IPS-11a (cell line): Measurements from ENCODE around the gene GPI.
"Not testable (repeated sequence)": the region's sequence is repeated elsewhere in the genome, so short reads cannot be mapped to it uniquely, and the experiment has no call there.

ENCODE experiments used
- H3K4me3 ChIP-seq: one replicate; pipeline ENCODE4 v1.5.1; 2013; ENCODE audit warnings: low read depth, low read length, control low read depth

GPI gene

DNA sequence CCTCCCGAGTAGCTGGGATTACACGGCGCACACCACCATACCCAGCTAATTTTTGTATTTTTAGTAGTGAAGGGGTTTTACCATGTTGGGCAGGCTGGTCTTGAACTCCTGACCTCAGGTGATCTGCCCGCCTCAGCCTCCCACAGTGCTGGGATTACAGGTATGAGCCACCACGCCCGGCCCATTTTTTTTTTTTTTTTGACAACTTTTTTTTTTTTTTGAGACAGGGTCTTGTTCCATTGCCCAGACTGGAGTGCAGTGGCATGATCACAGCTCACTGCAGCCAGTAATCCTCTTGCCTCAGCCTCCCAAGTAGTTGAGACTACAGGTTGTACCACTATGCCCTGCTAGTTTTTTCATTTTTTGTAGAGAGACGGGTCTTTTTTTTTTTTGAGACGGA, 35.8 kb downstream of the GPI start:
- not testable (repeated sequence) for H3K4me3 ChIP-seq

DNA sequence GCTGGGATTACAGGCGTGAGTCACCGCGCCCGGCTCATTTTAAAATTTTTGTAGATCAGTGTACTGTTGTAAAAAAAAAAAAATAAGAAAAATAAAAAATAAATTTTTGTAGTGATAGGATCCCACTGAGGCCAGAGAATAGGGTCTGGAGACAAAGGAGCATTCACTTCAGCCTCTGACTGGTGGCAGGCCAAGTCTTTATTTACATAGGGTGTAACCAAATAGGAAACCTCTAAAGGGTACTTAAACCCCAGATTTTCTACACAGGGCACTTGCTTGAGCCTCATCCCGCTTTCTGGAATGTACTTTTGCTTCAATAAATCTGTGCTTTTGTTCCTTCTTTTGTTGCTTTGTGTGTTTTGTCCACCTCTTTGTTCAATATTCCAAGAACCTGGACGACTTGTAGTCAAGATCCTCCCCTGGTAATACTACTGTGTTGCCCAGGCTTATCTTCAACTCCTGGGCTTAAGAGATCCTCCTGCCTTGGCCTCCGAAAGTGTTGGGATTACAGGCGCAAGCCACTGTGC, 37.1 kb downstream of the GPI start:
- no peak overlapping the region for H3K4me3 ChIP-seq

DNA sequence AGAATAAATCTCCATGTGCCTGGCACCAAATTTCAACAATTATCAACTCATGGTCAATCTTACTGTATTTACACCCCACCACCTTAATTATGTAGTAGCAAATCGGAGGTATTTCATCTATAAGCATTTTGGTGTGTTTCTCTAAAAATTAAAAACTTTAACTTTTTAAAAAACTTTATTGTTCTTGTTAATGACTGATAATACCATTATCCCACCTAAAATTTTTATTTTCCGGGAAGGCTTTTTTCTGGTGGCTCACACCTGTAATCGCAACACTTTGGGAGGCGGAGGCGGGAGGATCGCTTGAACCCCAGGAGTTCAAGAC, 38.8 kb downstream of the GPI start:
- peak overlapping the region; percentile 96 for H3K4me3 ChIP-seq

DNA sequence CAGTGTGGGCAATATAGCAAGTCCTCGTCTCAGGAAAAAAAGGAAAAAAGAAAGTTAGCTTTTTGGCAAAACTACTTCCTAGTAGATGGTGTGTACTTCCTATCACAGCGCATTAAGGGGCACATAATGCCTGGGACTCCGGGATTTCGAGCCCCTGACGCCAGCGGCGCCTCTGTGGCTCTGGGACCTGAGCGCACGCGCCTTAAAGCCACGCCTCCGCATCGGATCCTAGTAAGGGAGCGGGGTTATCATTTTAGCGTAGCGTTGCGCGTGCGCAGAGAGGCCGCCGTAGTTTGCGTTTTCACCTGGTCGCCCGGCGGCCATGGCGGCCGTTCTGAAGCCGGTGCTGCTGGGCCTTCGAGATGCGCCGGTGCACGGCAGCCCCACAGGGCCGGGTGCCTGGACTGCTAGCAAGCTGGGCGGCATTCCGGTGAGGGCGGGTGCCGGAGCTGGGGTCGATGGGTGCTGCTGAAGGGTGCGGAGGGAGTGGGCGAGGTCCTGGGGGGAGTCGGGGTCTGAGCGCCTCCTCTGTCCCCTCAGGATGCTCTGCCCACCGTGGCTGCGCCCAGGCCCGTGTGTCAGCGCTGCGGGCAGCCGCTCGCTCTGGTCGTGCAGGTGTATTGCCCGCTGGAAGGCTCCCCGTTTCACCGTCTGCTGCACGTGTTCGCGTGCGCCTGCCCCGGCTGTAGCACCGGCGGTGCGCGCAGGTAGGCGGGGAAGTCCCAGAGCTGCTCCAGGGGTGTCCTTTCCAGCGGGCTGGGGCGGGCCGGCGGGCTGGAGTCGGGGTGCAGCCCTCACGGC, 39.3 kb downstream of the GPI start, which contains the start of gene PDCD2L:
TSS of gene PDCD2L (plus strand) at position 291 of the 801 bp plus-strand sequence. CDS start at position 323, 32 bp downstream.
- peak within 1 kb of the TSS; percentile 96 for H3K4me3 ChIP-seq

DNA sequence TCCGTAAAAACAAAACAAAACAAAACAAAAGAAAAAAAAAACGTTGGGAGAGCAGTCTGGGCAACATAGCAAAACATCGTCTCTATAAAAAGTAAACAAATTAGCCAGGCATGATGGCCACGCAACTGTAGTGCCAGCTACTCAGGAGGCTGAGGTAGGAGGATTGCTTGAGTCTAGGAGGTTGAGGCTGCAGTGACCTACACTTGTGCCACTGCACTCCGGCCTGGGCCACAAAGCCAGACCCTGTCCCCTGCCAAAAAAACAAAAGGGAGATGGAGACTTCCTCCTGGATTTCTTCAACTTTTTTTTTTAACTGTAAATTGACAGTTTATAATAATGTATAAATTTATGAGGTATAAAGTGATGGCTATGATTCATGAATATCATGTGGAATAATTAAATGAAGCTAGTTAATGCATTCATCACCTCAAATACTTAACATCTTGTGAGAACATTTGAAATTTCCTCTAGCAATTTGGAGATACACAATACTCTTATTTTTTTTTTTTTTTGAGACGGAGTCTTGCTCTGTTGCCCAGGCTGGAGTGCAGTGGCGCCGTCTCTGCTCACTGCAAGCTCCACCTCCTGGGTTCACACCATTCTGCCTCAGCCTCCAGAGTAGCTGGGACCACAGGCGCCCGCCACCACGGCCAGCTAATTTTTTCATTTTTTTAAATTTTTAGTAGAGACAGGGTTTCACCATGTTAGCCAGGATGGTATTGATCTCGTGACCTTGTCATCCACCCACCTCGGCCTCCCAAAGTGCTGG, 41.1 kb downstream of the GPI start:
- H3K4me3 ChIP-seq = no peak overlapping the region

DNA sequence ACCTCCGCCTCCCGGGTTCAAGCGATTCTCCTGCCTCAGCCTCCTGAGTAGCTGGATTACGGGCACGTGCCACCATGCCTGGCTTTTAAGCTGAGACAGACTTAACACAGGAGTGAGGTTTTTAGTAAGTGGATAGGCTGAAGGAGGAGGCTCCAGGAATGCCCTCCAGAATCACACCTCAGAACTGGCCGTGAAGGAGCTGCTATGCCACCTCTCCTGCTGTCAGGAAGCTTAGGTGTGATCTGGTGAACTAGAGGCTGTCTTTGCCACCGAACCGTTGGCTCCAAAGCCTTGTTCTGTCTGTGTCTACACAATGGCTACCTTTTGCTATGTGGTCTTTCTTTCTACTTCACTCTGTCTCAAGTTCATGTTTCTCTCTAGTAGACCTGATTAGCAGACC, 43.4 kb downstream of the GPI start:
- H3K4me3 ChIP-seq = no peak overlapping the region

DNA sequence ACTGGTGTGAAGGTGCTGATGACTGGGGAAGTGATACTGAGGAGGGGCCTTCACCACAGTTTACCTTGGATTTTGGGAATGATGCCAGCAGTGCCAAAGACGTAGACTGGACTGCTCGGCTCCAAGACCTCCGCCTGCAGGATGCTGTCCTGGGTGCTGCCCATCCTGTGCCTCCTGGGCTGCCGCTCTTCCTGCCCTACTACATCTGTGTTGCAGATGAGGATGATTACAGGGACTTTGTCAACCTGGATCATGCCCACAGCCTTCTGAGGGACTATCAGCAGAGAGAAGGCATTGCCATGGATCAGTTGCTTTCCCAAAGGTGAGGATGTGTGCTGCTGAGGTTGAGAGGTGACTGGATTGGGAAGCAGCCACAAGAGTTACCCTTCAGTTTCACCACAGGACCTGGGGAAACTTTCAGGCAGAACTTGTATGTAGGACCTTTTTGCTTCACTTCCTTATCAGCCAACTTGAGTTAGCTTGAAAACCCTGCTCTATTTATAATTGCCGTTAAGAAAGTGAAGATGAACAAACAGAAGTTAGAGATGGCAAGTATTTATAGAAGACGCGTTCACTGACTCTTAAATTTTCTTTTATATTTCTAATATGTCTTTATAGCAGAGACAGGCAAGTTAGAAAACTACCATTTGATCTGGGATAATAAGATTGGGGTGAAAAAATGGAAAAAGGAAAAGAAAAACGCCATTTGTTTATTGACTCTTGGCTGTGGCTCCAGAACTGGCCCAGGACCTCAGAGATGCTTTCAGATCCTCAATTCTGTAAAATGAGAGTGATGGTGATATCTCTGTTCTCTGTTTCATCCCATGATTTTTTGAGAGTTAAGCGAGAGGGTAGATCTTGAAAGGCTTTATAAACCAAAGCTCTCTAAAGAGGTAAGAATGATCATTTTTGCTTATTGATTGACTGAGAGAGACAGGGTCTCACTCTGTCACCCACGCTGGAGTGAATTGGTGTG, 44.5 kb downstream of the GPI start:
- H3K4me3 ChIP-seq = no peak overlapping the region

DNA sequence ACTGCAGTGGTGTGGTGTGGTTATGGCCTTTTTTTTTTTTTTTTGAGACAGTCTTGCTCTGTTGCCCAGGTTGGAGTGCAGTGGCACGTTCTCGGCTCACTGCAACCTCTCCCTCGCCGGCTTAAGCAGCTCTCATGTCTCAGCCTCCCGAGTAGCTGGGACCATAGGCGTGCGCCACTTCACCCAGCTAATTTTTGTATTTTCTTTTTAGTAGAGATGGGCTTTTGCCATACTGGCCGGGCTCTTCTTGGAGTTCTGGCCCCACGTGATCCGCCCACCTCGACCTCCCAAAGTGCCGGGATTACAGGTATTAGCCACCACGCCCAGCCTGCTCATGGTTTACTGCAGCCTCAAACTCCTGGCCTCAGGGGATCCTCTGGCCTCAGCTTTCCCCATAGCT, 46.2 kb downstream of the GPI start:
- H3K4me3 ChIP-seq = no peak overlapping the region

DNA sequence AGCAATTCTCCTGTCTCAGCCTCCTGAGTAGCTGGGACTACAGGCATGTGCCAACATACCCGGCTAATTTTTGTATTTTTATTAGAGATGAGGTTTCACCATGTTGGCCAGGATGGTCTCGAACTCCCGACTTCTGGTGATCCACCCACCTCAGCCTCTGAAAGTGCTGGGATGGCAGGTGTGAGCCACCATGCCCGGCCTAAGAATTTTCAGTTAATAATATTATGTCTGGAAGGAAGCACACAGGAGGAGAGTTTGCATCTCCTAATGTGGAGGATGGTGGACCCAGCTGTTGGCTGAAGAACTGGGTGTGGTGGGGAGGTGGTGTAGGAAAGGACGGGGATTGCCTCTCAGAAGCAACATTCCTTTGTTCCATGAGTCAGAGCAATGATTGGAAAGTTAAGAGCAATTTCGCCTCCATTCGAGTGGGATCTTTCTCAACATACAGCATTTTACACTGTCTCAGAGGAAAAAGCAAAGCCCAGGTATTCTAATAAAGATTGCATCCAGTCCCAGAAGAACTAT, 51.1 kb downstream of the GPI start:
- H3K4me3 ChIP-seq = no peak overlapping the region

DNA sequence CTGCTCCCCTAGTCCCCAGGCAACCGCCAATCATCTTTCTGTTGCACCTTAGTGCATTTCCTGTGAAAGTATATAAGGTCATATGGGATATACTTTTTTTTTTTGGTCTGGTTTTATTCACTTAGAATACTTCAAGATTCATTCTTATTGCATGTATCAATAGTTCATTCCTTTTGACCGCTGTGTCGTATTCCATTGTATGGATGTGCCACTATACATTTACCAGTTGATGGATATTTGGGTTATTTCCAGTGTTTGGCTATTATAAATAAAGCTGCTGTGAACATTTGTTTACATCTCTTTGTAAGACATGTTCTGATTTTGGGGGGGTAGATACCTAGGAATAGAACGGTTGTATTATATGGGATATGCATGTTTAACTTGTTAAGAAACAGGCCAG, 53.3 kb downstream of the GPI start:
- no peak overlapping the region for H3K4me3 ChIP-seq

DNA sequence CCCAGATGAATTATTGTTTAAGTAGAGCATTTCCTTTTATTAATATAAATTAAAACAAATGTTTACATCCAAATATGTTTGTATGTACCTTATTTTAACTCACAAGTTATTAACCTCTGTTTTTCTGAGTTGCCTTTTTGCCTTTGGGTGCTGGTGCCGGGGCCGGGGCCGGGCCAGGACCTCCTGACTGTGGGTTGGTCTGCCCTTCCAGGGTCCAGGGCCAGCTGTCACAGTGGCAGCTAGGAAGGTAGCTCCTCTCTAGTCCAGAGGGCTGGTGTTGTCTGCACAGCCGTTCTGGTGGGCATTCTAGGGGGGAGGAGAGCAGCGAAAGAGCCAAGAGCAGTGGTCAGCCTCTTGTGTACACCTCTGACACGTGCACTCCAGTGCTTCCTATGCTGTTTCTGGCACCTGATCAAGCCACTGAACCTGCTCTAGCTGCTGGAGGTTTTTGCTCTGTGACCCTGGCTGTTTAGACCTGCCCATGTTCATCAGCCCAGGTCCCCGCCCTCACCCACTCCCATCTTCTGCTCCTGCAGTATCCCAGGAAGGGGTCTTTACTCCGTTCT, 61.2 kb downstream of the GPI start:
- no peak overlapping the region for H3K4me3 ChIP-seq

DNA sequence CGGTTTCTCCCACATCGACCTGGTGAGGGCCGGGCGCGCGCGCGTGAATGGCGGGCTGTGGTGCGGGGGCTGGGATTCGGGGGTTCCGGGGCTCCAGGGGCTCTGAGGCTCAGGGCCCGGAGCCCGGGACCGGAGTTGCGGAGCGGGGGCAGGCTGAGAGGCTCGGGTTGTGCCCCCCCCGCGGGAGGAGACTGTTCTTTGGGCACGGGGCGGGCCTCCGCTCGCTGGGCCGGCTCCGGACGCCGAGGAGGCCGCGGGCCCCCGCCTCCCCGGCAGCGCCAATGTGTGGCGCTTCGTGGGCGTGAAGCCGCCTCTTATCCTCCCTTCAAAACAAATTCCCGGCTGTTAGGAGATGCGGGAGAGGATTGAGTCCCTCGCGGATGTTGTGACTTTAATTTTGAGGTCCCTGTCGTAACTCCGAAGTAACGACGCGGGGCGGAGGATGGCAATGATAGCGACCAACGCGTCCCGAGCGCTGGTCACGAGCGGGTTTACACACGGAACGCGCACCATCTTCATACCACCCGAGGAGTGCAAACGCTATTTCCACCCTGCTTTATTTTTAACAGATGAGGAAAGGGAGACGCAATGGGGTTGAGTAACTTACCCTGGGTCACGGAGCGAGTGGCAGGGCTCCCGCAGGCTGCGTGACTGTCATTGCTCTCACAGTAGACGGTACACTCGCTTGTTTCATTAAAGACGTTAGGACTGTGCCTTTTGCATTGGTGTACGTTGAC, 63.7 kb downstream of the GPI start:
- H3K4me3 ChIP-seq = peak overlapping the region; percentile 97

DNA sequence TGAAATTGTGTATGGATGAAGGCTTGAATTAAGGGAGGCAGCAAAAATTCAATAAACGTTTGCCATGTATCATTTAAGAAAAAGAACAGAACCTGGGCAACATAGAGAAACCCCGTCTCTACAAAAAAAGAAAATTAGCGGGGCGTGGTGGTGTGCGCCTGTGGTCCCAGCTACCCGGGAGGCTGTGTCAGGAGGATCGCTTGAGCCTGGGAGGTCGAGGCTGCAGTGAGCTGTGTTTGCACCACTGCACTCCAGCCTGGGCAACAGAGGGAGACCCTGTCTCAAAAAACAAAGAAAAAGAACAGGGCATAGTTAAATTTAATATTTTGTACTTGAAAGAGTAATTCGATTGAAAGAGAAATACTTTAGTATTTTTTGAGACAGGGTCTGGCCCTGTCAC, 64.6 kb downstream of the GPI start:
- H3K4me3 ChIP-seq = peak overlapping the region; percentile 97

DNA sequence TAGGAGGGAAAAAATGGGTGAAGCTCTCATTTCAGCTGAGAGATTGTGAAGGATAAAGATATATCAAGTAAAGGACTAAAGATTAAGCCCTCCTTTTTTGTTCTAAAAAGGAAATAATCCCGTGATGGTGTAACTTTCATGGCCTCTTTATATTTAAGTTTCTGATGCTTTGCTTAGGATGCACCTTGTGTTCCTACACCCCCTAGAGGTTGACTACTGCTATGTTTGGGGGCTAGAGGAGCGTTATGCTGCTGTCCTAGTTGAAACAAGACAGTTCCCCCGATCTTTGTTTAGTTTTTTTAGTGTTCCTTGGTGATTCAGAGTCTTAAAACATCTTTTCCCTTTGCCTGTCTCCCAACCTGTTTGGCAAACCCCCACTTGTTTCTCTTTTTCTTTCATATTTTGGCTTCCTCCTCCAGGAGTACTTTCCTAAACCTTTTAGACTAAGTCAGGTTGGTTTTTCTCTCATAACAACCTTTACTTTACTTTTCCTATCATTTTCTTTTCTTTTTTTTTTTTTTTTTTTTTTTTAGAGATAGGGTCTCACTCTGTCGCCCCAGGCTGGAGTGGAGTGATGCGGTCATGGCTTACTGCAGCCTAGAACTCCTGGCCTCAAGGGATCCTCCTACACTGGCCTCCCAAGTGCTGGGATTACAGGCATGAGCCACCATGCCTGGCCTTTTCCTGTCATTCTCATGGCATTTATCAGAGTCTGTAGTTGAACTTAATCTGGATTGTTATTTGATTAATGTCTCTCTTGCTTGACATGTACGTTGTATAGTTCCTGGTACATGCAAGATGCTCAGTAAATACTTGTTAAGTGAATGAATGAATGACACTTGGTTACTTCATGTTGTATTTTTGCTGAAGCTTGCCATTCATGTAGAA, 66.0 kb downstream of the GPI start:
- no peak overlapping the region for H3K4me3 ChIP-seq

DNA sequence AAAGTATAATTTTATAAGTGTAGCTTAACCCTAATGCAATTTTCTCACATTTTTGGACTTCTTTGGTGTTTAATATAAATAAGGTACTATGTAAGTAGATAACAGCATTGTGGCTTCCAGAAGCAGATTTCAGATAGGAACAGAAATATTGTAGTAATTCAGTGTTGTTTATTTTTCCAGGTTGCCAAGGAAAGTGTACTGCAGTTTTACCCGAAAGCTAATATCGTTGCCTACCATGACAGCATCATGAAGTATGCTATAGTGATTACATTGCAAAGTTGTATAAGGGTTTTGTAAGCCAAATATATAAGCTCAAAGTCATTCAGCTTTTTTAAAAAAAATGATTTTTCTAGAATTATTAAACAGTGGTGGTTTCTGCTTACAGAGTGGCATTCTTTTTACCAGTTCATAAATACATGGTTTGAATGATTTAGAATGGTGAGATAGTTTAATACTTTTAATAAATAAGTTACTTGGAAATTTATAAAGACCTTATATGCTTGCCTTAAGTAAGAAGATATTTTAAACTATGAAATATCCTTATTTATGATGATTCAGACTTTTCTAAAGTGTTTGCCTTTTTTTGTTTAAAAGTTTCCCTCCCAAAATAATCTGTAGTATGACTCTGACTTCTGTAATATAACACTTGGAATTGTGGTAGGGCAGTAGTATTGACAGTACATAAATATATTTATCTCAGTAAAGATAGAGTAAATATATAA, 66.8 kb downstream of the GPI start:
- no peak overlapping the region for H3K4me3 ChIP-seq

DNA sequence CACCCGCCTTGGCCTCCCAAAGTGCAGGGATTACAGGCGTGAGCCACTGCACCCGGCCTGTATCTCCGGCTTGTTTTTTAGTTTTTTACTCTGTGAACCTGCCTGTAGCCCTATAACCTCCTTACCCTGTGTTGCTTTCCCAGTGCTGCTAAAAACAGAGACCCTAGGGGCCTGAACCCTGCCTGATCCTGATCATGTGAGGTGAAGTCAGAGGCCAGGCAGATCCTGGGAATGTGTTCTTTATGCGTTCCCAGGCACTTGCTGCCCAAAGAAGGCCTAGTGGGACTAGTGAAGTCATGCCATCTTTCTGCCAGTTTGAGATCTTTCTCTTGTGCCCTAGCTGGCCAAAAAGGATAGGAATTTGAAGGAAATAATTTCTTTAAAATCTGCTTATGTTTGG, 67.8 kb downstream of the GPI start:
- H3K4me3 ChIP-seq = no peak overlapping the region

DNA sequence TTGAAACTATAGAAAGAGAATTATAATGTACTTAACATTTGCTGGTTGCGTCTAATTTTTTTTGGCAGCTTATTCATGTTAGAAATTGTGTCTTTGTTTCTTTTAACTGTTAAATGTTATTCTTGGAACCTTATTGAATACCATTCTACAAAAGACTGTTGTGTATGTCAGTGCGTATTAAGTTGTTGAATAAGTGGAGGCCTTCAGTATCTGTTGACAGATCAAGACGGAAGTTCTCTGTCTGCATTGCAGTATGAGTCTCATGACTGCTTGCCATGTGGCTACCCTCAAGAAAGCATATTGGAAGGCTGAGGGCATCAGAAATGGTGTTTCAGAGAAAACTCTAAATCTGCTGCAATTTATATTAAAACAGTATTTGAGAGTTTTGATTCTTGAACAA, 71.7 kb downstream of the GPI start:
- no peak overlapping the region for H3K4me3 ChIP-seq

DNA sequence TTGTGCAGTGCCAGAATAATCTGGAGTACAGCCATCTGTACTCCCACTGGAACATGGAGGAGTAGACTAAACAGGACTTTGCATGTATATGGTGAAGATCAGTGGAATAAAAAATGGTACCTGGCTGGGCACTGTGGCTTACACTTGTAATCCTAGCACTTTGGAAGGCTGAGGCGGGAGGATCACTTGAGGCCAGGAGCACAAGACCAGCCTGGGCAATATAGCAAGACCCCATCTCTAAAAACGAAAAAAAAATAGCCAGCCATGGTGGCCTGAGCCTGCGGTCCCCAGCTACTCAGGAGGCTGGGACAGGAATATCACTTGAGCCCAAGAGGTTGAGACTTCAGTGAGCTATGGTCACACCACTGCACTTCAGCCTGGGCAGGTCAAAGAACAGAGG, 83.2 kb downstream of the GPI start:
- no peak overlapping the region for H3K4me3 ChIP-seq
